Activated CD4-positive, alpha-beta T cell treated with anti-CD3 and anti-CD28 coated beads, Interleukin-2, amount 10 ng/mL, durations not matched to agents 7 days and 5 days (primary cell): ENCODE results near the gene TMEM37. TPM values are rescaled to one million over a fixed set of nuclear protein-coding genes. Genes with fewer than 3 reads are reported as not detected.

Experiments used
- CTCF ChIA-PET: fragments of 350-600 bp; sonication (Branson Sonifier 250); formaldehyde crosslinking; loops from one replicate; lab custom pipeline; 2021; ENCODE audit warnings: antibody characterized with exemption; lab: Charles Lee
- POLR2A ChIA-PET: fragments of 350-600 bp; sonication (Branson Sonifier 250); formaldehyde crosslinking; loops from one replicate; lab custom pipeline; 2021; ENCODE audit warnings: antibody characterized with exemption; lab: Charles Lee
- DNase-seq: peaks from one replicate; pipeline ENCODE4 v3.0.0-alpha.2; 2020
- H3K27ac Mint-ChIP-seq: one replicate; pipeline ENCODE4 v1.8.0; 2021; ENCODE audit warnings: mild to moderate bottlenecking, moderate library complexity, mixed read lengths
- H3K27me3 Mint-ChIP-seq: one replicate; pipeline ENCODE4 v1.8.0; 2021; ENCODE audit warnings: mixed read lengths
- H3K36me3 Mint-ChIP-seq: one replicate; pipeline ENCODE4 v1.8.0; 2021; ENCODE audit warnings: low read depth, mixed read lengths
- H3K4me1 Mint-ChIP-seq: one replicate; pipeline ENCODE4 v1.8.0; 2021; ENCODE audit warnings: mixed read lengths
- H3K4me3 Mint-ChIP-seq: one replicate; pipeline ENCODE4 v1.8.0; 2021; ENCODE audit warnings: mild to moderate bottlenecking, moderate library complexity, mixed read lengths
- H3K9me3 Mint-ChIP-seq: one replicate; pipeline ENCODE4 v1.8.0; 2021; ENCODE audit warnings: mixed read lengths
- total RNA-seq, 2 experiments: library from RNA; stranded (reverse); gene quantifications; one replicate each; pipeline ENCODE4 v1.2.3, GENCODE V29; 2021

The TMEM37 gene
- total RNA-seq, 2 experiments from 2014 or later, result not detected

DNA sequence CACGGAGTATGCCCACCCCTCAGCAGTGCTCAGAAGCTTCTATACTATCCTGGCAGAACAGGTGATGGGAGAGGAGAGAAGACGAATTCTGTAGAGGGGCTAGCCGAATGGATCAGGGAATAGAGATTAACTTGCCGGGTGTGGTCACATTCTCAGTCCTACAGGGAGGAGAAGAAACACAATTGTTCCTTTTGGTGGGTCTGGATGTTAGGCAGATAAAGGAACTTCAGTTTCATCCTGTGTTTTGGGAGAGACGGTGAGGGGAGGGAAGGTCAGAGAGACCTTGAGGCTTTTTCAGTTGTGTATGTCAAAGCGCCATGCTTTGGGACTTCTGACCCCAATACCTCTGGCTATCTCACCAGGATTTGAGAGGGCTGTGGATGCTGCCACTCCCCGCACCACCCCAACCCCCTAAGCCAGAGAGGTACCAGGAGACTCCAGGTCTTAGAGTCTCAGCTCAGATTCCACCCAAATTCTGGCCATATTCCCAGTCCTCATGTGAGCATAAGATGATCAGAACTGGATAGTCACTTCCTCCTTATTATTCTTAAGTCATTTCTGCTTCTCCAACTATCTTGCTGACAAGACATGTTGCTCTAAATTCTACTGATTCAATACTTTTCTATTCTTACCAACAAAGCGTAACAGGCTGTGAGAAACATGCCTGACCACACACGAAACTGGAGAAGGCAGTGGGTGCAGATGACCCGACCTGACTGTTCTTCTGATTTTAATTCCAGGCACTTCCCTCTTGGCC is 2.3 kb upstream of the TMEM37 start:
- Mint-ChIP-seq H3K27ac (no peak overlapping the region), H3K27me3 (peaks cover 63% of the 10 kb centered on the region), H3K9me3 (no peaks in the 10 kb centered on the region), H3K4me1 (peaks cover 5% of the 10 kb centered on the region), H3K36me3 (no peaks in the 10 kb centered on the region), H3K4me3 (no peak overlapping the region)
- ChIA-PET CTCF (no interaction called here), POLR2A (no interaction called here)
- no peak for DNase-seq

DNA sequence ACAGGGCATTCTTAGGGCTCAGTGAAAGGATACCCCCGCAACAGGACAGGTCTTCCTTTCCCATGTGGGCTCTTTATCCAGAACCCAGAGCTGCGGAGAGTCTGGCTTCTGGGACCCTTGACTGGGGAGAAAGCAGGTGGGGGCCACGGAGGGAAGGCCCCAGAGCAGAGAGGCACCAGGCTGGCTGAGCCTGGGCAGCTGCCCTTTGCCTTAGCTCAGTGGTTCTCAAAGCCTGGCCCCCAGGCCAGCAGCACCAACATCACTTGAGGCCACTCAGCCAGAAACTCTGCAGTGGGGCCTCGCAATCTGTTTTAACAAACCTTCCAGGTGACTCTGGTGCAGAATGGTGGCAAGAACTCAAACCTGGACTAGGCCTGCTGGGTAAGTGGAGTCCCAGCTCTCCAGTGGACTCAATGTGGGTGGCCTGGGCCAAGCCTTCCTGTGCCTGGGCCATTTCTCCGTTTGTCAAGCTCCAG is 1.6 kb upstream of the TMEM37 start:
- peaks cover 63% of the 10 kb centered on the region for H3K27me3 Mint-ChIP-seq
- ChIA-PET POLR2A (no interaction called here), CTCF (no interaction called here)
- H3K36me3 Mint-ChIP-seq, result no peaks in the 10 kb centered on the region
- H3K27ac Mint-ChIP-seq, result no peak overlapping the region
- no peak overlapping the region for H3K4me3 Mint-ChIP-seq
- H3K4me1 Mint-ChIP-seq, result peaks cover 5% of the 10 kb centered on the region
- no peak for DNase-seq
- H3K9me3 Mint-ChIP-seq, result no peaks in the 10 kb centered on the region

- H3K4me1 Mint-ChIP-seq, result peaks cover 5% of the 10 kb centered on the region
- POLR2A ChIA-PET, result no interaction called here
- no peak overlapping the region for H3K4me3 Mint-ChIP-seq
- DNase-seq, result no peak
- CTCF ChIA-PET, result interaction anchor here (1.0 kb wide), 1 partner anchor 8 kb away, joined by 5 read pairs; no protein-coding TSS in a partner anchor
- H3K9me3 Mint-ChIP-seq, result no peaks in the 10 kb centered on the region
- H3K36me3 Mint-ChIP-seq, result no peaks in the 10 kb centered on the region
- H3K27ac Mint-ChIP-seq, result no peak overlapping the region
- H3K27me3 Mint-ChIP-seq, result peaks cover 60% of the 10 kb centered on the region
Observed at GRCh38 chr2:119431976-119432850, 559 bp downstream of the TMEM37 start.

GRCh38 chr2:119432851-119433522 is 1.3 kb downstream of the TMEM37 start:
- H3K36me3 Mint-ChIP-seq, result no peaks in the 10 kb centered on the region
- ChIA-PET CTCF (no interaction called here), POLR2A (no interaction called here)
- no peak for DNase-seq
- no peaks in the 10 kb centered on the region for H3K9me3 Mint-ChIP-seq
- no peak overlapping the region for H3K27ac Mint-ChIP-seq
- no peak overlapping the region for H3K4me3 Mint-ChIP-seq
- peaks cover 5% of the 10 kb centered on the region for H3K4me1 Mint-ChIP-seq
- peaks cover 53% of the 10 kb centered on the region for H3K27me3 Mint-ChIP-seq

DNA sequence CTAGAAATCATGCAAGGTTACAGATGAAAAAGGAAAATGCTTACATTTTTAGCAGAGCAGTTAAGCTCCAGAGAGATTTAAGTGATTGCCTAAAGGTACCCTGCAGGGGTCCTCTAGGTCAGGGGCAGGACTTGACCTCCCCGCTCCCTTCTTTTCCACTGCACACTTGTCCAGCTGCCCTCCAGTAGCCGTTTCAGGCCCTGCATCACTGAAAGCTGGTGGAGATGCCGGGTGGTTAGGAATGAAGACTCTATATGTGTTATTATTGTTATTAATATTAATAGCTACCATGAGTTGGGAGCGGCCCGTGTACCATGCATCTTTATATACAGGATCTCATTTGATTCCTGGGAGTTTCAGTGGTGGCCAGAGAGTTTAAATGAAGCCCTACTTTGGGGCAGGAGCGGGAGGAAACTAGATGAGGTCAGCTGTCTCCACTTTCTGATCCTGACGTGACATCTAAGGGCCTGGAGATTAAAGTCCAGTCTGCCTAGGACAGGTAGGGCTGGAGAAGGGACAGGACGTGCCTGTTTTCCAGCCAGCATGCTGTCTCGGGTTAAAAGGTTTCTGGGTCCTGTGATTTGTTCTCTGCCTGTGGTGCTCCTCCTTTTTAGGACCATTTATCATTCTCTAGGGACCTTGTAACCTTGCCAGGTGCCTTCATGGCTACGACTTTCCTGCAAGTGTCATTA is 2.1 kb downstream of the TMEM37 start:
- DNase-seq, result no peak
- ChIA-PET POLR2A (no interaction called here), CTCF (no interaction called here)
- H3K4me3 Mint-ChIP-seq, result no peak overlapping the region
- H3K27me3 Mint-ChIP-seq, result peaks cover 46% of the 10 kb centered on the region
- H3K27ac Mint-ChIP-seq, result no peak overlapping the region
- no peaks in the 10 kb centered on the region for H3K36me3 Mint-ChIP-seq
- peaks cover 5% of the 10 kb centered on the region for H3K4me1 Mint-ChIP-seq
- H3K9me3 Mint-ChIP-seq, result no peaks in the 10 kb centered on the region

DNA sequence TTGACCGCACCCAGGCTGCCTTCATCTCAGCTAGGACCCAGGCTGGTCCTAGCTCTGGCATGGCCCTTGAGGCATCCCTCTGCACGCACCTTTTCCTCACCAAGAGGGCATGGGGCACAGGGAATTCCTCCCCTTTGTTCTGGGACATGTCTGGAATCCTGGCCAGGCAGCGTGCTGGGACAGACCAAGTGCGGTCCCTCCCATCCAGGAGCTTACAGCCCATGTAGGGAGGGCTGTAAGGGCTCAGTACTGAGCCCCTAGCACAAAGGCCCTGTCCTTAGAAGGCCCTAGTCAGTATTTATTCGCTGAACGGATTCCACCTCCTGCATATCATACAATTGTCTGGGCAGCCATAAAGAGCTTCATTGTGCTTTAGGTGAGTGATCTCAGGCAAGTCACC is 3.0 kb downstream of the TMEM37 start:
- Mint-ChIP-seq H3K9me3 (no peaks in the 10 kb centered on the region), H3K27me3 (peaks cover 39% of the 10 kb centered on the region), H3K36me3 (no peaks in the 10 kb centered on the region), H3K4me1 (peaks cover 5% of the 10 kb centered on the region), H3K27ac (no peak overlapping the region), H3K4me3 (no peak overlapping the region)
- ChIA-PET CTCF (interaction anchor here (0.5 kb wide), 1 partner anchor 249 kb away, joined by 5 read pairs; no protein-coding TSS in a partner anchor), POLR2A (no interaction called here)
- DNase-seq, result no peak

DNA sequence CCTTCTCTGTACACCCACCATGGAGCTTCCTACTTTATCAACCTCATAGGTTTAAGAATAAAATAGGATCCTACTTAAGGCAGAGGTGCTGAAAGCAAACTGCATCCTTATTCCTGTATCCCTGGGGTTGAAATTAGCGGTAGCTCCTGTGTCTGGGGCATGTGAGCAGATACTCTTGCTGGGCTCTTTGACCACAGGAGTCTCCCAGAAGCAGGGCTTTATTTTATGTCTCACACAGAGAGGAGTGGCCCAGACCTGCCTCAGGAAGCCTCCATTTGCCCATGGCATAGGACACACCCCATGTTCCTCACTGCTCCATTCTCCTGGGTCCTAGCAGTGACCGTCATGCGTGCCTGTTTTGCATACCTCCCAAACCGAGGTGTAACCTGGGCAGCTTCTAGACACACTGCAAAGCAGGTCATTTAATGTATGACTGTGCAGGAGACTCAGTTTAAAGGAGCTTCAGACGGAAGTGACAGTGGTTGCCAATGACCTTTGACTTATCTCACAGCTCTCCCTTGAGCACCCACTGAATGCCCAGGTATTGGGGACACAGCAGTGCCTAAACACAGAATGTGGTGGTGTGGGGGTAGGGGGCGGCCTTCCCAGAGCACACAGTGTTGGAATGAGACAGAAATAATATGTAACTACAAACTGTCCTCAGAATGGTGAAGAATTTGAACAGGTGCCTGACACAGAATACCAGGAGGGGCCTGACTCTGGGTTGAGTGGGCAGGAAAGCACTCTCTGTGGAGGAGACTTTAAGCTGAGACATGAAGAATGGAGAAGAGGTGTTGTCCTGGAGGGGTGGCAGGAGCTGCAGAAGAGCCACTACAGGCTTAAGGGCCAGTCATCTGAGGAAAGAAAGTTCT is 3.7 kb downstream of the TMEM37 start:
- H3K4me3 Mint-ChIP-seq, result no peak overlapping the region
- no peaks in the 10 kb centered on the region for H3K36me3 Mint-ChIP-seq
- peak overlapping the region; percentile 64 for H3K27ac Mint-ChIP-seq
- POLR2A ChIA-PET, result no interaction called here
- peaks cover 34% of the 10 kb centered on the region for H3K27me3 Mint-ChIP-seq
- no peaks in the 10 kb centered on the region for H3K9me3 Mint-ChIP-seq
- peaks cover 5% of the 10 kb centered on the region for H3K4me1 Mint-ChIP-seq
- CTCF ChIA-PET, result interaction anchor here (0.5 kb wide), 1 partner anchor 250 kb away, joined by 5 read pairs; no protein-coding TSS in a partner anchor
- DNase-seq, result no peak

GRCh38 chr2:119435953-119436297 is 4.3 kb downstream of the TMEM37 start:
- H3K9me3 Mint-ChIP-seq, result no peaks in the 10 kb centered on the region

GRCh38 chr2:119436993-119437772 is 5.5 kb downstream of the TMEM37 start:
- ChIA-PET CTCF (no interaction called here), POLR2A (no interaction called here)
- H3K4me3 Mint-ChIP-seq, result no peak overlapping the region
- no peak for DNase-seq
- H3K36me3 Mint-ChIP-seq, result no peaks in the 10 kb centered on the region
- H3K4me1 Mint-ChIP-seq, result peaks cover 1% of the 10 kb centered on the region
- H3K9me3 Mint-ChIP-seq, result no peaks in the 10 kb centered on the region
- H3K27ac Mint-ChIP-seq, result no peak overlapping the region
- H3K27me3 Mint-ChIP-seq, result peaks cover 22% of the 10 kb centered on the region

More at GRCh38 chr2:119435953-119436297, 4.3 kb downstream of the TMEM37 start:
- DNase-seq, result no peak
- ChIA-PET CTCF (no interaction called here), POLR2A (no interaction called here)
- Mint-ChIP-seq H3K36me3 (no peaks in the 10 kb centered on the region), H3K27ac (peak overlapping the region; percentile 64), H3K4me3 (no peak overlapping the region), H3K4me1 (peaks cover 5% of the 10 kb centered on the region), H3K27me3 (peaks cover 28% of the 10 kb centered on the region)

DNA sequence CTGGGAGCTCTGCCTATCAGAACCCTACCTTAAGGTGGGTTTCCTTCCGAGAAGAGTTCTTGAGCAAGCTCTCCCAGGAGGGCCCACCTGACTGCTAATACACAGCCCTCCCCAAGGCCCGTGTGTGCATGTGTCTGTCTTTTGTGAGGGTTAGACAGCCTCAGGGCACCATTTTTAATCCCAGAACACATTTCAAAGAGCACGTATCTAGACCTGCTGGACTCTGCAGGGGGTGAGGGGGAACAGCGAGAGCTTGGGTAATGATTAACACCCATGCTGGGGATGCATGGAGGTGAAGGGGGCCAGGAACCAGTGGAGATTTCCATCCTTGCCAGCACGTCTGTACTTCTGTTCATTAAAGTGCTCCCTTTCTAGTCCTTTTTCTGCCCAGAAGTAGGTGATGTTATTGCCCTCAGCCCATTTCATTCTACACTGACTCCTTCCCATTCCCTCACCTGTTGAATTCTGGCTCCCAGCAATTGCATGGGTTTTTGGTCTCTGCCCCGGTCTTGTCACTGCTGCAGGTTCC is 6.5 kb downstream of the TMEM37 start:
- H3K27me3 Mint-ChIP-seq, result peaks cover 12% of the 10 kb centered on the region
- no peak for DNase-seq
- no peaks in the 10 kb centered on the region for H3K4me1 Mint-ChIP-seq
- no peak overlapping the region for H3K27ac Mint-ChIP-seq
- no peak overlapping the region for H3K4me3 Mint-ChIP-seq
- H3K9me3 Mint-ChIP-seq, result no peaks in the 10 kb centered on the region
- ChIA-PET CTCF (no interaction called here), POLR2A (no interaction called here)
- no peaks in the 10 kb centered on the region for H3K36me3 Mint-ChIP-seq

- CTCF ChIA-PET, result no interaction called here
- Mint-ChIP-seq H3K36me3 (no peaks in the 10 kb centered on the region), H3K9me3 (no peaks in the 10 kb centered on the region), H3K4me3 (no peak overlapping the region), H3K4me1 (no peaks in the 10 kb centered on the region), H3K27me3 (peaks cover 7% of the 10 kb centered on the region), H3K27ac (no peak overlapping the region)
- no peak for DNase-seq
- POLR2A ChIA-PET, result no interaction called here
Observed at GRCh38 chr2:119438726-119439284, 7.2 kb downstream of the TMEM37 start.
